Cardiac fibroblast (primary cell): ENCODE results near the gene ZNF608.

ENCODE experiments used
- DNase-seq, 2 donors: peaks; one replicate each; pipeline versions ENCODE4 v3.0.0 to v3.0.0-alpha.2; 2010; ENCODE audit warnings: low read depth in 2 of 2
- H3K4me3 ChIP-seq, 2 donors: replicated peaks in 1 of 2; 1 replicate in 1 of 2; 2 replicates in 1 of 2; pipeline ENCODE4 v1.5.1; 2011; ENCODE audit warnings: low read depth in 2 of 2, low read length in 2 of 2, mild to moderate bottlenecking in 2 of 2, moderate library complexity in 1 of 2
- CTCF ChIP-seq: IDR thresholded peaks from one replicate; pipeline ENCODE4 v1.5.1; 2011; ENCODE audit warnings: low read depth, mild to moderate bottlenecking, low read length, inconsistent platforms

Gene ZNF608

GRCh38 chr5:124725622-124726258, 20.7 kb downstream of the ZNF608 start:
- no peak for DNase-seq
- no peak for TF ChIP-seq CTCF
- no peak overlapping the region for H3K4me3 ChIP-seq

- H3K4me3 ChIP-seq, result no peak overlapping the region
- no peak for TF ChIP-seq CTCF
- DNase-seq, result no peak
These were observed 21.4 kb downstream of the ZNF608 start for GRCh38 chr5:124725040-124725434.

- no peak for TF ChIP-seq CTCF
- no peak for DNase-seq
- H3K4me3 ChIP-seq, result no peak overlapping the region
These were observed 21.9 kb downstream of the ZNF608 start for GRCh38 chr5:124724357-124725039.

GRCh38 chr5:124721229-124721735, 25.2 kb downstream of the ZNF608 start:
- H3K4me3 ChIP-seq, result no peak overlapping the region
- TF ChIP-seq CTCF, result no peak
- no peak for DNase-seq

GRCh38 chr5:124720593-124720992, 25.8 kb downstream of the ZNF608 start:
- DNase-seq, result no peak
- no peak for TF ChIP-seq CTCF
- H3K4me3 ChIP-seq, result no peak overlapping the region

GRCh38 chr5:124719113-124719967, 27.1 kb downstream of the ZNF608 start:
- no peak for TF ChIP-seq CTCF
- DNase-seq, result no peak
- no peak overlapping the region for H3K4me3 ChIP-seq
